Activated T-cell treated with anti-CD3 and anti-CD28 coated beads for 4 hours (primary cell): ENCODE results near the gene ECSIT.
"Not testable (repeated sequence)": the region's sequence is repeated elsewhere in the genome, so short reads cannot be mapped to it uniquely, and the experiment has no call there.

ENCODE experiments used
- DNase-seq: peaks from one replicate; pipeline ENCODE4 v3.0.0-alpha.2; 2020

Gene ECSIT

GRCh38 chr19:11473725-11474124, 55.2 kb downstream of the ECSIT start:
- DNase-seq, result no peak

- not testable (repeated sequence) for DNase-seq
Observed at GRCh38 chr19:11468266-11468845, 60.6 kb downstream of the ECSIT start.

DNA sequence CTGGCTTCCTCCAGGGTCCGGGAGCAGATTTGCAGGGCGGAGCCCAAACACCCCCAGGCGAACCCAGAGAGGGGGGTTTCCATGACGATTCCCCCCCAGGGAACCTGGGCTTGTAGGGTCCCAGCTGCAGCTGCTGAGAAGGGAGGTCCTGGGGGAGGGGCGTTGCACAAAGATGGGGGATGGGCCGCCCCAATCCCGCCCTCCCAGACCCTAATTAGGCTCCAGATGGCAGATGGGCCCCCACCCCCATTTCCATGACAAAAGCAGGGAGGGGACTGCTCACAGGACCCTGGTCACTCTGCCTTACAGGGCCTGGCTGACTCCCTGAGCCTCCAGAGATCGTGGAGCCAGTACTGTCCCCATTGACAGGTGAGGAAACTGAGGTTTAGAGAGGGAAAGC, 63.3 kb downstream of the ECSIT start:
- no peak for DNase-seq

DNA sequence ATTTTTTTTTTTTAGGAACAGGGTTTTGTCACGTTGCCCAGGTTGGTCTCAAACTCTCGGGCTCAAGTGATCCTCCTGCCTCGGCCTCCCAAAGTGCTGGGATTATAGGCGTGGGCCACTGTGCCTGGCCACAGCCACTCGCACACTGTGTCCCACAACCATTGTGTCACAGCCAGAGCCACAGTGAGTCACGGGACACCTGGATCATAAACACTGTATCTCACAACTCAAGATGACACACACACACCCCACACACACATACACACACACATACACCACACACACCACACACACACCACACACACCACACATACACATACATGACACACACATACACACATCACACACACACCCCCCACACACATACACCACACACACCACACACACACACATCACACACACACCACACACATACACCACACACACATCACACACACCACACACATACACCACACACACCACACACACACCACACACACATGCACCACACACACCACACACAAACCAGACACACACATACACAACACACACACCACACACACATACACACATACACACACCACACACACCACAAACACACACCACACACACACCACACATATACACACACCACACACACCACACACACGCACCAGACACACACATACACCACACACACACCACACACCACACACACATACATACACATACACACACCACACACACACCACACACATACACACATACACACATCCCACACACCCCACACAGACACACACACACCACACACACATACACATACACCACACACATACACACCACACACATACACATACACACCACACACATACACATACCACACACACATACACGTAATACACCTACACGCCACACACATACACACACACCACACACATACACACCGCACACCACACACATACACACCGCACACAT, 64.3 kb downstream of the ECSIT start:
- no peak for DNase-seq

- no peak for DNase-seq
Observed at GRCh38 chr19:11463391-11463790, 65.5 kb downstream of the ECSIT start.

DNA sequence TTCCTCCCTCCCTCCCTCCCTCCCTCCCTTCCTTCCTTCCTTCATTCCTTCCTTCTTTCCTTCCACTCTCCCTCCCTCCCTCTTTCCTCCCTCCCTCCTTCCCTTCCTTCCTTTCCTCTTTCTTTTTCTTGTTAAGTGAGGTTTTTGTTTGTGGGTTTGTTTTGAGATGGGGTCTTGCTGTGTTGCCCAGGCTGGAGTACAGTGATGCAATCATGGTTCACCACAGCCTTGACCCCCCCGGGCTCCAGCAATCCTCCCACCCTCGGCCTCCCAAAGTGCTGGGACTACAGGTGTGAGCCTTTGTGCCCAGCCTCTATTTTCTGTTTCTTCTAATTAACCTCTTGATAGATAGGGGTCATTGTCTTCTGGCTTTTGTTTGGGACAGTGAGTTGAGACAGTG, 67.5 kb downstream of the ECSIT start:
- no peak for DNase-seq

DNA sequence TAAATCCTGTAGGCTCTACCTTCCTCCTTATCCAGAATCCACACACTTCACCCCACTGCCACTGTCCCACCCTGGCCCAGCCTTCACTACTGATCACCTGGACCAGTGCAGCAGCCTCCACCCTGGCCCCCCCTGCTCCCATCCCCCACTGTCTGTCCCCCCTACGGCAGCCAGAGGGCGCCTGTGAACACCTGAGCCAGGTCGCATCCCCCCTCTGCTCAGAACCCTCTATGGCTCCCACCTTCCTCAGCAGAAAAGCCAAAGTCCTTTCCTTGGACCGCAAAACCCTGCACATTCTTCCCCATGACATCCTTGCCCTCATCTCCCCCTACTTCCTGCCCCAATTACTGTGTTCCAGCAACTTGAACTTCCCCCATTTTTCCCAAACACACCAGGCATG, 68.7 kb downstream of the ECSIT start:
- DNase-seq, result no peak

GRCh38 chr19:11458912-11459311, 70.0 kb downstream of the ECSIT start:
- not testable (repeated sequence) for DNase-seq

- no peak for DNase-seq
Observed at GRCh38 chr19:11458236-11458900, 70.6 kb downstream of the ECSIT start.

- no peak for DNase-seq
Observed at GRCh38 chr19:11457831-11458230, 71.1 kb downstream of the ECSIT start.

- DNase-seq, result no peak
Observed at GRCh38 chr19:11457115-11457514, 71.8 kb downstream of the ECSIT start.

- no peak for DNase-seq
Observed at GRCh38 chr19:11456659-11457058, 72.3 kb downstream of the ECSIT start.
